Neural progenitor cell (in vitro differentiated cells): ENCODE data around the gene CACNB4. TPM values are rescaled to one million over a fixed set of nuclear protein-coding genes. Genes with fewer than 3 reads are reported as not detected.

ENCODE experiments used
- DNase-seq: peaks from one replicate; pipeline ENCODE4 v3.0.0-alpha.2; 2016; ENCODE audit warnings: low spot score
- H2AFZ ChIP-seq: fragments of 200-600 bp; sonication (generic); replicated peaks from 2 replicates; pipeline ENCODE4 v1.6.1; 2016; ENCODE audit warnings: antibody characterized with exemption
- H3F3A ChIP-seq: fragments of 200-600 bp; sonication (generic); 2 replicates; pipeline ENCODE4 v1.6.1; 2016; ENCODE audit warnings: antibody characterized with exemption, low read depth
- H3K27ac ChIP-seq: fragments of 200-600 bp; sonication (generic); 2 replicates; pipeline ENCODE4 v1.5.1; 2016; ENCODE audit warnings: mild to moderate bottlenecking
- H3K27me3 ChIP-seq: fragments of 200-600 bp; sonication (generic); 2 replicates; pipeline ENCODE4 v1.6.1; 2016; ENCODE audit warnings: mild to moderate bottlenecking, moderate library complexity
- H3K36me3 ChIP-seq: fragments of 200-600 bp; sonication (generic); 2 replicates; pipeline ENCODE4 v1.5.1; 2016
- H3K4me1 ChIP-seq: fragments of 200-600 bp; sonication (generic); 2 replicates; pipeline ENCODE4 v1.6.1; 2016; ENCODE audit warnings: mixed run types
- H3K4me2 ChIP-seq: fragments of 200-600 bp; sonication (generic); 2 replicates; pipeline ENCODE4 v1.6.1; 2016
- H3K4me3 ChIP-seq: fragments of 200-600 bp; sonication (generic); 2 replicates; pipeline ENCODE4 v1.5.1; 2016
- H3K79me2 ChIP-seq: fragments of 200-600 bp; sonication (generic); 2 replicates; pipeline ENCODE4 v1.6.1; 2016; ENCODE audit warnings: low read depth
- H3K9ac ChIP-seq: fragments of 200-600 bp; sonication (generic); 2 replicates; pipeline ENCODE4 v1.6.1; 2016
- H3K9me3 ChIP-seq: fragments of 200-600 bp; sonication (generic); 2 replicates; pipeline ENCODE4 v1.5.1; 2016; ENCODE audit warnings: low read depth
- H4K20me1 ChIP-seq: fragments of 200-600 bp; sonication (generic); 2 replicates; pipeline ENCODE4 v1.6.1; 2016; ENCODE audit warnings: low read depth
- H3K27ac Mint-ChIP-seq: 3 replicates; pipeline ENCODE4 v1.8.0; 2021; ENCODE audit warnings: mixed read lengths
- H3K27me3 Mint-ChIP-seq: 2 replicates; pipeline ENCODE4 v1.8.0; 2022; ENCODE audit warnings: low read depth, mild to moderate bottlenecking, inconsistent platforms, moderate library complexity, mixed read lengths; ENCODE audit not compliant: insufficient read depth
- H3K36me3 Mint-ChIP-seq: 3 replicates; pipeline ENCODE4 v1.8.0; 2021; ENCODE audit warnings: mixed read lengths
- H3K4me1 Mint-ChIP-seq: 3 replicates; pipeline ENCODE4 v1.8.0; 2021; ENCODE audit warnings: mixed read lengths
- H3K4me3 Mint-ChIP-seq: 3 replicates; pipeline ENCODE4 v1.8.0; 2021; ENCODE audit warnings: mild to moderate bottlenecking, moderate library complexity, mixed read lengths
- H3K9me3 Mint-ChIP-seq: 3 replicates; pipeline ENCODE4 v1.8.0; 2020; ENCODE audit warnings: mixed read lengths
- EZH2 ChIP-seq: fragments of 200-600 bp; sonication (generic); IDR thresholded peaks from 2 replicates; pipeline ENCODE4 v1.6.1; 2017; ENCODE audit warnings: antibody characterized with exemption, mild to moderate bottlenecking, moderate library complexity
- EZH2phosphoT487 ChIP-seq: fragments of 200-600 bp; sonication (generic); IDR thresholded peaks from 2 replicates; pipeline ENCODE4 v1.6.1; 2017; ENCODE audit warnings: antibody characterized with exemption
- total RNA-seq: library from RNA; depleted of rRNA; stranded (reverse); fragments of >200 nt; gene quantifications from 2 replicates; pipeline ENCODE4 v1.2.3, GENCODE V29; 2015; ENCODE audit warnings: low replicate concordance
- TF ChIP-seq, protein P1 (sequence below): fragments of 200-600 bp; sonication (generic); IDR thresholded peaks from 2 replicates; pipeline ENCODE4 v1.5.1; 2017; ENCODE audit warnings: antibody characterized with exemption, mild to moderate bottlenecking

The CACNB4 gene
- total RNA-seq, 1 donor from 2014 or later = 14.2 TPM

DNA sequence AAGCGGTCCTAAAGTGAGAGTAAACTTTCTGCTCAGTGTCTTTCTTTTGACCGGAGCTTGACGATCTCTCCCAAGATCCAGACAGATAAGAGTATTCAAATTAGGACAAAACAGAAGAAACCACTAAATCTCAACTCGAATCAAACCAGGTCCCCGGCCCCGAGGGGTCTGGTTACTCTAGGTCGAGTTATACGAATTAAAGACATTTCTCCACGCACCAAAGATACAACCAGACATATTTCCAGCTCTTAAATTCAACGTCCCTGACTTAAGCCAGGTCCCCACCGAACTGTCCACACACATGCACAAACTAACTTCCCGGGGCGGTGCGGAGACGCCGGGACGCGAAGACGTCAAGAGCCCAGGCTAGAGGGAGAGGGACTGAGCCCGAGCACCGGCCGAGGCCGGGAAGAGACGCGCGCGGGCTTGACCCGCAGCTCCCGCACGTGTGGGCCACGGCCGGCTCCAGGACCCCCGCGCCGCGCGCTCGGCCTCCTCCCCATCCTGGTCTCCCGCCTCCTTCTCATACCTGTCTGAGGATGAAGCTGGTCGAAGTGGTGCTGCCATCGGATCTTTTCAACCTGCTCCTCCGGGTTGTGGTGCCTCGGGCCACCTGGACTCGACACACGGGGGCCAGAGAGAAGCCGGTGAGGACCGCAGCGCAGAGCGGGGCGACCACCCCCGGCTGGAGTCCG is 896 bp downstream of the CACNB4 start:
- Histone ChIP-seq H4K20me1 (peaks cover 6% of the 10 kb centered on the region), H3K36me3 (no peaks in the 10 kb centered on the region), H2AFZ (peak overlapping the region; percentile 99), H3F3A (peaks cover 11% of the 10 kb centered on the region), H3K4me2 (peak overlapping the region; percentile 96), H3K9ac (no peak overlapping the region), H3K4me1 (peaks cover 7% of the 10 kb centered on the region), H3K79me2 (no peaks in the 10 kb centered on the region), H3K4me3 (peak overlapping the region; percentile 70), H3K27ac (no peak overlapping the region), H3K9me3 (no peaks in the 10 kb centered on the region), H3K27me3 (peaks cover 100% of the 10 kb centered on the region)
- peaks cover 17% of the 10 kb centered on the region for H3K4me1 Mint-ChIP-seq
- no peak overlapping the region for H3K27ac Mint-ChIP-seq
- peak; percentile 65 for DNase-seq
- peak overlapping the region; percentile 92 for H3K4me3 Mint-ChIP-seq
- H3K36me3 Mint-ChIP-seq = no peaks in the 10 kb centered on the region
- H3K9me3 Mint-ChIP-seq = no peaks in the 10 kb centered on the region
- H3K27me3 Mint-ChIP-seq = peaks cover 14% of the 10 kb centered on the region
- peak; percentile 85 for TF ChIP-seq EZH2phosphoT487
- TF ChIP-seq EZH2 = peak; percentile 81
- TF ChIP-seq, protein P1, sequence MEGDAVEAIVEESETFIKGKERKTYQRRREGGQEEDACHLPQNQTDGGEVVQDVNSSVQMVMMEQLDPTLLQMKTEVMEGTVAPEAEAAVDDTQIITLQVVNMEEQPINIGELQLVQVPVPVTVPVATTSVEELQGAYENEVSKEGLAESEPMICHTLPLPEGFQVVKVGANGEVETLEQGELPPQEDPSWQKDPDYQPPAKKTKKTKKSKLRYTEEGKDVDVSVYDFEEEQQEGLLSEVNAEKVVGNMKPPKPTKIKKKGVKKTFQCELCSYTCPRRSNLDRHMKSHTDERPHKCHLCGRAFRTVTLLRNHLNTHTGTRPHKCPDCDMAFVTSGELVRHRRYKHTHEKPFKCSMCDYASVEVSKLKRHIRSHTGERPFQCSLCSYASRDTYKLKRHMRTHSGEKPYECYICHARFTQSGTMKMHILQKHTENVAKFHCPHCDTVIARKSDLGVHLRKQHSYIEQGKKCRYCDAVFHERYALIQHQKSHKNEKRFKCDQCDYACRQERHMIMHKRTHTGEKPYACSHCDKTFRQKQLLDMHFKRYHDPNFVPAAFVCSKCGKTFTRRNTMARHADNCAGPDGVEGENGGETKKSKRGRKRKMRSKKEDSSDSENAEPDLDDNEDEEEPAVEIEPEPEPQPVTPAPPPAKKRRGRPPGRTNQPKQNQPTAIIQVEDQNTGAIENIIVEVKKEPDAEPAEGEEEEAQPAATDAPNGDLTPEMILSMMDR = no peak

DNA sequence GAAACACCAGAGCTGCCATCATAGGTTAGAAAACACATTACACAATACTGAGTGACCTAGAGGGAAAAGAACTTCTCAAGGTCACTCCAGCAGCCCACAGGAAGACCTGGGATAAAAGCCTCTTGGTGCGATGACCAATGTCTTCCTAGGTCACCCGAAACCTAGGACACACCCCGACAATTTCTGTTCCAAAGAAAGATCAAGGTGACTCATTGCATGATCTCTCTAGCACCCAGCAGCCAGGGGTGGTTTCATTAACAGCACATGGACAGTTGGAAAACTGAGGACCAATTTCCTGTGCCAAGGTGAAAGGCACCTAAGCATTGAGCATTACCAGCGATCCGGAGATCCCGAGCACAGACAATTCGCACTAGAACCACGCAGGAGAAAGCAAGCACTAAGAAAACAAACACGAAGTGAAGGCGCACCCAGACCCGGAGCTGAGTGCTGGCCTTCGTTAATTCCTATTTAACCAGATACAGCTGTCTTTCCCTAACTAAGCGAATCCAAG is 1.5 kb downstream of the CACNB4 start:
- Mint-ChIP-seq H3K36me3 (no peaks in the 10 kb centered on the region), H3K27ac (no peak overlapping the region), H3K4me1 (peaks cover 17% of the 10 kb centered on the region), H3K9me3 (no peaks in the 10 kb centered on the region), H3K4me3 (peak overlapping the region; percentile 92), H3K27me3 (peaks cover 14% of the 10 kb centered on the region)
- peak overlapping the region; percentile 99 for H2AFZ ChIP-seq
- peaks cover 11% of the 10 kb centered on the region for H3F3A ChIP-seq
- peak overlapping the region; percentile 96 for H3K4me2 ChIP-seq
- no peaks in the 10 kb centered on the region for H3K36me3 ChIP-seq
- peaks cover 96% of the 10 kb centered on the region for H3K27me3 ChIP-seq
- H3K27ac ChIP-seq = no peak overlapping the region
- peaks cover 6% of the 10 kb centered on the region for H4K20me1 ChIP-seq
- DNase-seq = peak; percentile 27
- TF ChIP-seq EZH2 (peak; percentile 20), EZH2phosphoT487 (no peak)
- TF ChIP-seq, protein P1 = no peak
- no peaks in the 10 kb centered on the region for H3K9me3 ChIP-seq
- H3K79me2 ChIP-seq = no peaks in the 10 kb centered on the region
- H3K4me1 ChIP-seq = peaks cover 7% of the 10 kb centered on the region
- H3K9ac ChIP-seq = no peak overlapping the region
- peak overlapping the region; percentile 70 for H3K4me3 ChIP-seq

DNA sequence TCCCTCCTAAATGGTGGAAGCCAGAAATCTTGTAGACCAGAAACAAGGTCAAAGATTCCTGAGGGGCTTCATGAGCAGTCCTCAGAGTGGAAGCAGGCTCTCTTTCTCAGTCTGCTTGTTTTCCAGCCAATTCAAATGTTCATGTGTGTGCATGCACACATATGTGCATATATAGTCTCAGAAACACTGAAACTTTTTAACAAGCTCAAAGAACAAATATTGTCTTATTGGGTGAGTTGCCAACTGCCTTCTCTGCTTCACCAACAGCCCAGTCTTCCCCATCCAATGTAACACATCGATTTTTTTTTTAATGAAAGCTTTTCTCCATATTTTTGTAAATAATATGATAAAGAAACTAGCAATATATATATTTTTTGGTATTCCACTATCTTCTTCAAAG is 3.7 kb downstream of the CACNB4 start:
- Mint-ChIP-seq H3K9me3 (no peaks in the 10 kb centered on the region), H3K27ac (no peak overlapping the region), H3K4me1 (peaks cover 15% of the 10 kb centered on the region), H3K4me3 (no peak overlapping the region), H3K27me3 (peaks cover 11% of the 10 kb centered on the region), H3K36me3 (no peaks in the 10 kb centered on the region)
- Histone ChIP-seq H3K9ac (no peak overlapping the region), H3K4me3 (no peak overlapping the region), H3K4me2 (no peak overlapping the region), H3K27ac (no peak overlapping the region), H2AFZ (no peak overlapping the region), H3K27me3 (peaks cover 74% of the 10 kb centered on the region), H3K9me3 (no peaks in the 10 kb centered on the region), H3F3A (peaks cover 11% of the 10 kb centered on the region), H3K4me1 (peaks cover 7% of the 10 kb centered on the region), H3K79me2 (no peaks in the 10 kb centered on the region), H4K20me1 (peaks cover 6% of the 10 kb centered on the region), H3K36me3 (no peaks in the 10 kb centered on the region)
- TF ChIP-seq EZH2 = no peak
- TF ChIP-seq, protein P1 = no peak
- TF ChIP-seq EZH2phosphoT487 = no peak
- DNase-seq = no peak
